ENCODE results near the gene BCAR1. TPM values are rescaled to one million over a fixed set of nuclear protein-coding genes. Genes with fewer than 3 reads are reported as not detected.

The BCAR1 gene
- total and polyA plus RNA-seq, 10 of the 15 experiments (the other 5 are each of a cell fraction or from before 2014, with no cell fraction given) = 0.13 to 14.1 (median 2.8) TPM; not detected in 1

GRCh38 chr16:75179208-75179607 is 72.2 kb downstream of the BCAR1 start (continued):
- no peak for TF ChIP-seq CTCF (IDR thresholded peaks at IDR 0.05 in 2 of 3, conservative IDR thresholded peaks at IDR 0.05 in 1 of 3; ENCODE audit: control insufficient read depth in 2 of 3, extremely low read depth in 1 of 3, insufficient read depth in 1 of 3, low read depth in 3 of 3, low read length in 3 of 3)
- no peak for TF ChIP-seq MEF2B (IDR thresholded peaks at IDR 0.05; ENCODE audit: partially characterized antibody, poor library complexity, severe bottlenecking)
- no peak for TF ChIP-seq KAT2A (conservative IDR thresholded peaks at IDR 0.05; ENCODE audit: control insufficient read depth, low read depth, low read length)
- no peak for TF ChIP-seq PRDM15 (CRISPR knock-in tag; IDR thresholded peaks at IDR 0.05)
- no peak for TF ChIP-seq YBX1 (IDR thresholded peaks at IDR 0.05)
- no peak for TF ChIP-seq NR2F1 (conservative IDR thresholded peaks at IDR 0.05)
- no peak for TF ChIP-seq IRF5 (IDR thresholded peaks at IDR 0.05; ENCODE audit: borderline replicate concordance)
- peak; percentile 51; the same call in 1 of the 2 replicates for TF ChIP-seq RUNX3 (IDR thresholded peaks at IDR 0.05; ENCODE audit: low read length)
- TF ChIP-seq PKNOX1 (IDR thresholded peaks at IDR 0.05) = no peak
- no peak for TF ChIP-seq E2F4 (IDR thresholded peaks at IDR 0.05; ENCODE audit: low read depth, low read length)
- TF ChIP-seq BACH1 (IDR thresholded peaks at IDR 0.05; ENCODE audit: borderline replicate concordance) = no peak
- TF ChIP-seq GATAD2B (conservative IDR thresholded peaks at IDR 0.05; ENCODE audit: low read depth) = no peak
- TF ChIP-seq LARP7 (IDR thresholded peaks at IDR 0.05) = no peak
- TF ChIP-seq MLLT1 (IDR thresholded peaks at IDR 0.05) = 0 out of 2 replicates have a peak, but pooled peaks have one; percentile 37
- TF ChIP-seq RCOR1 (conservative IDR thresholded peaks at IDR 0.05; ENCODE audit: low read depth, low read length) = no peak
- TF ChIP-seq IKZF2 (IDR thresholded peaks at IDR 0.05) = peak; percentile 35 to 62; a peak in 3 of 4 replicates
- no peak for TF ChIP-seq USF2 (IDR thresholded peaks at IDR 0.05; ENCODE audit: borderline replicate concordance, low read depth, low read length)
- 0 out of 2 replicates have a peak, but pooled peaks have one; percentile 25 for TF ChIP-seq CBX5 (IDR thresholded peaks at IDR 0.05; ENCODE audit: low read depth)
